Natural killer cell treated with Interleukin-12 subunit alpha and Interleukin-12 subunit beta and Interleukin-15 and Interleukin-18, amount 100 ng/mL, for 72 hours (primary cell): ENCODE results near the gene ITGB5. TPM values are rescaled to one million over a fixed set of nuclear protein-coding genes. Genes with fewer than 3 reads are reported as not detected.
A peak's percentile ranks its signal among the peaks of the same experiment; 100 is the strongest.

Source experiments
- ATAC-seq, 2 donors: fragments of 150-1000 bp; cut with Tn5 transposase in 1 of 2; sonication (Bioruptor Pico), chemical (Tn5 transposase) in 1 of 2; 2 replicates each; pipeline ENCODE4 v1.10.0; 2021
- DNase-seq: peaks from one replicate; pipeline ENCODE4 v3.0.0; 2022; ENCODE audit warnings: low spot score
- H3K27ac Mint-ChIP-seq, 2 donors: 1 replicate in 1 of 2; 2 replicates in 1 of 2; pipeline ENCODE4 v1.8.0; 2022; ENCODE audit warnings: mixed read lengths in 2 of 2, mild to moderate bottlenecking in 1 of 2, moderate library complexity in 1 of 2
- H3K27me3 Mint-ChIP-seq, 2 donors: 1 replicate in 1 of 2; 2 replicates in 1 of 2; pipeline ENCODE4 v1.8.0; 2022; ENCODE audit warnings: mixed read lengths in 2 of 2
- H3K36me3 Mint-ChIP-seq: one replicate; pipeline ENCODE4 v1.8.0; 2022; ENCODE audit warnings: mixed read lengths
- H3K4me1 Mint-ChIP-seq, 2 donors: 1 replicate in 1 of 2; 2 replicates in 1 of 2; pipeline ENCODE4 v1.8.0; 2022; ENCODE audit warnings: low read depth in 2 of 2, mixed read lengths in 2 of 2, mild to moderate bottlenecking in 1 of 2
- H3K4me3 Mint-ChIP-seq: one replicate; pipeline ENCODE4 v1.8.0; 2022; ENCODE audit warnings: mixed read lengths
- H3K9me3 Mint-ChIP-seq: 2 replicates; pipeline ENCODE4 v1.8.0; 2022; ENCODE audit warnings: mixed read lengths
- total RNA-seq, 2 donors: library from RNA; stranded (reverse); gene quantifications; one replicate each; pipeline ENCODE4 v1.2.3, GENCODE V29; 2022

The ITGB5 gene
- total RNA-seq, 2 donors from 2014 or later, result 0.17 TPM; not detected in 1

DNA sequence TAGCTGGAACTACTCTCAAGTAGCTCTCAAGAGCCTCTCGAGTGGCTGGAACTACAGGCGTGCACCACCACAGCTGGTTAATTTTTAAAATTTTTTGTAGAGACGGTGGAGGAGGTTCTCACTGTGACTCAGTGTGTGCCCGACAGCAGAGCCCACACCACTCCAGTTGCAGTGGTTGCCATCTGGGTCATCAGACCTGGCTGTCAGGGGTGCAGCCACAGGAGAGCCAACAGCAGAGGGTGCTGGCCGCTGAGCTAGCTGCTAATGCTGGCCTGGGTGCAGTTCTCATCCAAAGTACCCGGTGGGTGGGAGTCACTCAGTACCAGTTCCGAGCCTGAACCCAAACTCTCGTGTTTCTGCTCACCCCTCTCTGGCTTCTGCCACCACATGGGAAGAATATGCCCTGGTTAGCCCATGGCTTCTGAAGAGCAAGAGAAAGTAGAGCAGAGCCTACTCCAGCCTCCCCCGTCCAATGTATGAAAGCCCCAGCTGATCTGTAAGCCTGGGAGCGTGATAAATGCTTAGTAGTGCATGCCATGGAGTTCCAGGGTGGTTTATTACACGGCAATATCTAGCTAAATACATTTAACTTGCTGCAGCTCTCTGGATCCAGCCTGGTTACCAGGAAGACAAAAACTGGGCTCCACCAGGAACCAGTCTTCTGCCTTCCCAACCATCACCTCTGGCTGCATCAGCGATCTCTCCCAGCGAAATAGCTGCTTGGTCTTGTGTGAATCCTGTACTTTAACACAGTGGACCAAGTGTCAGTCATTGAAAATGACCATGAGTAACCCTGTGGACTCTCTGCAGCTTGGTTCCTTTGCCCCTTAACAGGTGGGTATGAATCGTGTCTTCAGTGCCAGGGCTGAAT is 139.8 kb downstream of the ITGB5 start:
- DNase-seq (no peak), ATAC-seq (peak in 1 of 2 donors; percentile 45)
- no peak overlapping the region for H3K27ac Mint-ChIP-seq
- H3K9me3 Mint-ChIP-seq, result no peaks in the 10 kb centered on the region
- H3K4me1 Mint-ChIP-seq, result no peaks in the 10 kb centered on the region
- H3K27me3 Mint-ChIP-seq, result peaks cover 0 to 3% of the 10 kb centered on the region in 2 donors
- peaks cover 5% of the 10 kb centered on the region for H3K36me3 Mint-ChIP-seq
- no peak overlapping the region for H3K4me3 Mint-ChIP-seq

- H3K4me3 Mint-ChIP-seq, result no peak overlapping the region
- ATAC-seq (no peak), DNase-seq (no peak)
- H3K27me3 Mint-ChIP-seq, result no peaks in the 10 kb centered on the region
- H3K9me3 Mint-ChIP-seq, result no peaks in the 10 kb centered on the region
- H3K36me3 Mint-ChIP-seq, result peaks cover 12% of the 10 kb centered on the region
- H3K27ac Mint-ChIP-seq, result no peak overlapping the region
- H3K4me1 Mint-ChIP-seq, result peaks cover 0 to 4% of the 10 kb centered on the region in 2 donors
Measured at GRCh38 chr3:124745756-124746155, 141.4 kb downstream of the ITGB5 start.

DNA sequence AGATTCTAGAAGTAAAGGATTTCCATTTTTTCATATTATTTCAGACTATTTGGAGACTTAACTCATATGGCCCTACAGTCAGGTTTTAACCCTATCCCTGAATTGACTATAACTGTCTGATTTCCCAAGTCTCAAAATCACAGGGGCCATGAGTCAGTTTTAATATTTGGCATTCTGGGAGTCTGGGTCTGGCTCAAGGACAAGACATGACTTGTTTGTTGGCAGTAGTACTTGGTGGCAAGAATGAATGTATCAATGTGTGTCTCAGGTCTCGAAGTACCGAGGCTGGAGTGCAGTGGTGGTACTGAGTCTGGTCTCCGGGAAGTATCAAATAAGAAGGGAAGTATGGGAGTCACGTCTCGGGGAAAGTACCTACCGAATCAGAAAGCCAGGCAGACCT is 146.1 kb downstream of the ITGB5 start:
- H3K27ac Mint-ChIP-seq, result no peak overlapping the region
- no peaks in the 10 kb centered on the region for H3K27me3 Mint-ChIP-seq
- ATAC-seq (no peak), DNase-seq (no peak)
- H3K4me3 Mint-ChIP-seq, result no peak overlapping the region
- H3K9me3 Mint-ChIP-seq, result no peaks in the 10 kb centered on the region
- H3K4me1 Mint-ChIP-seq, result peaks cover 7 to 10% of the 10 kb centered on the region in 2 donors
- peaks cover 25% of the 10 kb centered on the region for H3K36me3 Mint-ChIP-seq

- Mint-ChIP-seq H3K27me3 (peaks cover 4 to 6% of the 10 kb centered on the region in 2 donors), H3K27ac (no peak overlapping the region), H3K36me3 (peaks cover 6% of the 10 kb centered on the region), H3K9me3 (no peaks in the 10 kb centered on the region), H3K4me3 (peak overlapping the region; percentile 67), H3K4me1 (peaks cover 15 to 16% of the 10 kb centered on the region in 2 donors)
- DNase-seq (no peak), ATAC-seq (no peak)
Measured at GRCh38 chr3:124731760-124732159, 155.4 kb downstream of the ITGB5 start.

- Mint-ChIP-seq H3K27ac (peak overlapping the region; percentile 87 to 96), H3K36me3 (peaks cover 6% of the 10 kb centered on the region), H3K27me3 (peaks cover 9 to 10% of the 10 kb centered on the region in 2 donors), H3K4me1 (peaks cover 15 to 16% of the 10 kb centered on the region in 2 donors), H3K9me3 (no peaks in the 10 kb centered on the region), H3K4me3 (peak overlapping the region; percentile 98)
- DNase-seq, result no peak
- ATAC-seq, result no peak
Measured at GRCh38 chr3:124730941-124731297, 156.2 kb downstream of the ITGB5 start.

GRCh38 chr3:124730129-124730940 is 156.8 kb downstream of the ITGB5 start, which contains the start of gene UMPS:
Gene UMPS, plus strand, starts transcription at chr3:124730452. Its CDS starts 20 bp downstream, at chr3:124730472.
- peaks cover 9 to 13% of the 10 kb centered on the region in 2 donors for H3K27me3 Mint-ChIP-seq
- peak within 1 kb of the TSS; percentile 87 to 96 for H3K27ac Mint-ChIP-seq
- no peaks in the 10 kb centered on the region for H3K9me3 Mint-ChIP-seq
- ATAC-seq (peak; percentile 96 to 99), DNase-seq (peak; percentile 95)
- peaks cover 6% of the 10 kb centered on the region for H3K36me3 Mint-ChIP-seq
- H3K4me1 Mint-ChIP-seq, result peaks cover 15 to 16% of the 10 kb centered on the region in 2 donors
- H3K4me3 Mint-ChIP-seq, result peak within 1 kb of the TSS; percentile 98

DNA sequence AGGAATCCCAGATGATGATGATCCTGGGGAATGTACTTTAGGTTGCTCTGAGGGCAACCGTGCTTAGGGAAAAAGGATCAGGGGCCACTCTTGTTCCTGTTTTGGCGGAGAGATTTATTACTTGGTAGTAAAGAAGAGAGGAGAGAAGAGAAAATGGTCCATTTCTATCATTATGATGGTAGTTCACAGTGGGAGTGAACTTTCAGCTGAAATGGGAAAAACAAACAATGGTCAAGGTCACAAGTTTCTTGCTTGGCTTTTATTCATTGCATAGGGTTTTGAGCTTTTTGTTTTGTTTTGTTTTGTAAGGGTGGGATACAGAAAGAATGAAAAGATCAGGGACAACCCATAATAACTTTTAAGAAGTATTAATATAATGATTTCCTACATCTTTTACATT is 164.6 kb downstream of the ITGB5 start:
- ATAC-seq (no peak), DNase-seq (no peak)
- Mint-ChIP-seq H3K27me3 (peaks cover 38 to 42% of the 10 kb centered on the region in 2 donors), H3K4me1 (no peaks in the 10 kb centered on the region), H3K9me3 (no peaks in the 10 kb centered on the region), H3K27ac (no peak overlapping the region), H3K4me3 (no peak overlapping the region), H3K36me3 (no peaks in the 10 kb centered on the region)

DNA sequence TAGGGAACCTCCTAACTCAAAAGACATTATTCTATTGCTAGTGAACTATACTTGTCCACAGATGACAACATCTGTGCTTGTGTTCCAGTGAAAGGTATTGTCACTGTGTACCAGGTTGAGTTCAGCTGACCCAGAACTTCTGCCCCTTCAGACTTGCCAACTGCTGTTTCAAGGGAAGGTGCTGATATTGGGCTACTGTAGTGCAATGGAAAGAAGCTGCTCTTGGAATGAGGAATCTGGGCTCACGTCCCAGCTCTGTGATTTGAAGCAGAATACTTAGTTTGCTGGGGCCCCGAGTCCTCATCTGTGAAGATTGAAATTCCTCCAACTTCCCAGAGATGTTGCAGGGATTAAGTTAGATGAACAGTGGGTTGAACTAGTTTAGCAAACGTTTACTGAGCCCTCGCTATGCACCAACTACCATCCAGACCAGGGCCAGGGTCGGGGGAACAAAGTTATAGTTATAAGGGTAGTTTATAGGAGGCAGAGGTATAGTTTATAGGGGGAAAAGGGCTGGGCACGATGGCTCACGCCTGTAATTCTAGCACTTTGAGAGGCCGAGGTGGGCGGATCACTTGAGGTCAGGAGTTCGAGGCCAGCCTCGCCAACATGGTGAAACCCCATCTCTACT is 172.8 kb downstream of the ITGB5 start:
- no peak for ATAC-seq
- Mint-ChIP-seq H3K4me3 (no peak overlapping the region), H3K4me1 (no peaks in the 10 kb centered on the region), H3K27me3 (peaks cover 34 to 39% of the 10 kb centered on the region in 2 donors), H3K36me3 (no peaks in the 10 kb centered on the region), H3K27ac (no peak overlapping the region), H3K9me3 (no peaks in the 10 kb centered on the region)
- DNase-seq, result no peak

Other genes starting within 250 kb of the ITGB5 start
- gene UMPS, start 156.9 kb downstream of the ITGB5 start, total RNA-seq, result 10 to 100 TPM; 42.0 to 56.7 TPM
- gene MUC13, start 47.4 kb upstream of the ITGB5 start, total RNA-seq, result under 1 TPM in 1 of 2 donors, not detected in 1; 0.84 TPM
- 10 to 100 TPM; 14.6 to 47.0 TPM for gene HEG1, start 168.6 kb upstream of the ITGB5 start, total RNA-seq